Ovary (tissue), 3 donors: ENCODE results near the gene STAT5A.

Source experiments
- CTCF ChIP-seq, 3 donors: fragments of 450-650 bp in 2 of 3; fragments of 200-600 bp in 1 of 3; IDR thresholded peaks; one replicate each; pipeline versions ENCODE4 v1.5.1 to v1.8.0; 2016 to 2022; ENCODE audit warnings: antibody characterized with exemption in 3 of 3, mild to moderate bottlenecking in 1 of 3
- POLR2A ChIP-seq: fragments of 450-650 bp; IDR thresholded peaks from one replicate; pipeline ENCODE4 v1.6.1; 2017; ENCODE audit warnings: antibody characterized with exemption, mild to moderate bottlenecking, moderate library complexity
- donor health status: DM: no; HTN: no; CAD: no.

DNA sequence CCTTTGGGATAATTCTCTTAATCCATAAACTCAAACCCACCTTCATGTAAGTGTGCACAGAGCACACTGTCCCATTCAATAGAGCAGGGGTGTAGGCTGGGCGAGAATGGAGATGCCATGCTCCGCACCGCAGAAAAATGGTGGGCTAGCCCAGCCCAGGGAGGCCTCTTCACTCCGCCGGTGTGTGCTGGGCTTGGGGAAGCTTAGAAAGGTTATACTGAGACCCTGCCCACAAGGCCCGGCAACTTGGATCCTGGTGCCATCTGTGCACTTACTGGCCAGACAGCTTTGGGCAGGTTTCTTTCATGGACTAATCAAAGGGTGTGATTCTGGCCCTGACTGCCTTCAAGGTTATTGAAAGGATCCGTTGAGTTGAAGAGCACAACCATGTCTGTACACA, 3.7 kb upstream of the STAT5A start:
- TF ChIP-seq CTCF (IDR thresholded peaks at IDR 0.05) (no peak), POLR2A (no peak)
